ENCODE results near the gene SCP2D1. TPM values are rescaled to one million over a fixed set of nuclear protein-coding genes. Genes with fewer than 3 reads are reported as not detected.

SCP2D1 gene
- total and polyA plus RNA-seq, 2 donors (not counting 3 experiments of a cell fraction or from before 2014, with no cell fraction given), result not detected

DNA sequence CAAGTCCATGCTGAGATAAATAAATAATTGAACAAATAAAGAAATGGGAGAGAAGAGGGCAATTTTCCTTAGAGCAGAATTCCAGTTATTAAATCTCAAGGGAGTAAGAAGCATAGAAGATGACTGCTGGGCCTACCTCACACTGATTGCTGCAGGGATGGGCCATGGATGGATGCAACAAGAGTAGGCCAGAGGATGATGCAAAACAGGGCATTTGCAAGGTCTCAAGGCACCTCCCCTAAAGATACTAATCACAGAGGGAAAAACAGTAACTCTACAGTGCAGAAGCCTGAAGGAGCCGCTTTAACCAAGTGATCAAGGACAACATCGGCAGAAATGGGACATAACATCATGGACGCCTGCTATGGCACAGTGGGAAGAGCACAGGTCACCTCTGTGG lies 1.7 kb upstream of the SCP2D1 start:
- FAIRE-seq (no peak), DNase-seq (ENCODE audit: low read depth, low spot score) (no peak)
- intact Hi-C loops (cut with micrococcal nuclease), result no loop called here
- H2AFZ ChIP-seq (ENCODE audit: low read depth, low read length), result no peak overlapping the region
- no TSS peak for BruUV-seq (replicated peaks)
- H3K4me3 ChIP-seq (replicated peaks in 1 of 3; ENCODE audit: insufficient read depth in 1 of 3, low read depth in 1 of 3, low read length in 3 of 3), result no peak overlapping the region
- H3K36me3 ChIP-seq (ENCODE audit: control insufficient read depth in 2 of 2, extremely low read depth in 1 of 2, insufficient read depth in 2 of 2, low read length in 2 of 2), result no peaks in the 10 kb centered on the region
- no peaks in the 10 kb centered on the region for H3K9me3 ChIP-seq (replicated peaks; ENCODE audit: control insufficient read depth, insufficient read depth, low read length)
- no peak overlapping the region for H3K9ac ChIP-seq (replicated peaks; ENCODE audit: extremely low read depth, insufficient read depth, low read length)
- H3K4me1 ChIP-seq (ENCODE audit: control insufficient read depth, extremely low read depth, insufficient read depth, low read length), result no peaks in the 10 kb centered on the region
- ChIA-PET CTCF (no interaction called here), POLR2A (no interaction called here)
- H4K20me1 ChIP-seq (replicated peaks; ENCODE audit: control insufficient read depth, extremely low read depth, insufficient read depth, low read length), result no peaks in the 10 kb centered on the region
- dilution Hi-C loops (cut with MboI; ENCODE audit: extremely low pct_ligation_motif_present, low sequenced_read_pairs), result no loop called here
- H3K4me2 ChIP-seq (ENCODE audit: insufficient read depth, low read length), result no peak overlapping the region
- no peak for TF ChIP-seq FOS (IDR thresholded peaks at IDR 0.05; ENCODE audit: borderline replicate concordance, insufficient read depth, low read length)
- no peaks in the 10 kb centered on the region for H3K9me1 ChIP-seq (replicated peaks; ENCODE audit: control insufficient read depth, extremely low read depth, insufficient read depth, low read length)
- H3K79me2 ChIP-seq (ENCODE audit: control insufficient read depth, insufficient read depth, low read length), result no peaks in the 10 kb centered on the region
- H3K27ac ChIP-seq (ENCODE audit: insufficient read depth, low read depth, low read length), result no peak overlapping the region
- no peaks in the 10 kb centered on the region for H3K27me3 ChIP-seq (ENCODE audit: control insufficient read depth in 2 of 2, insufficient read depth in 2 of 2, low read length in 2 of 2)

GRCh38 chr20:18815194-18815942 lies 1.8 kb downstream of the SCP2D1 start:
- intact Hi-C loops (cut with micrococcal nuclease), result no loop called here

More at GRCh38 chr20:18815194-18815942, 1.8 kb downstream of the SCP2D1 start:
- DNase-seq (ENCODE audit: low read depth, low spot score), result no peak
- H3K27me3 ChIP-seq (ENCODE audit: control insufficient read depth in 2 of 2, insufficient read depth in 2 of 2, low read length in 2 of 2), result no peaks in the 10 kb centered on the region
- CTCF ChIA-PET, result no interaction called here
- no peaks in the 10 kb centered on the region for H3K4me1 ChIP-seq (ENCODE audit: control insufficient read depth, extremely low read depth, insufficient read depth, low read length)
- TF ChIP-seq FOS (IDR thresholded peaks at IDR 0.05; ENCODE audit: borderline replicate concordance, insufficient read depth, low read length) (no peak), EZH2 (IDR thresholded peaks at IDR 0.05; ENCODE audit: borderline replicate concordance, low read depth, low read length, severe bottlenecking) (no peak), MYC (IDR thresholded peaks at IDR 0.05; ENCODE audit: low read depth, low read length) (no peak)
- no peaks in the 10 kb centered on the region for H3K9me3 ChIP-seq (replicated peaks; ENCODE audit: control insufficient read depth, insufficient read depth, low read length)
- H2AFZ ChIP-seq (ENCODE audit: low read depth, low read length), result no peak overlapping the region
- H4K20me1 ChIP-seq (replicated peaks; ENCODE audit: control insufficient read depth, extremely low read depth, insufficient read depth, low read length), result no peaks in the 10 kb centered on the region
- POLR2A ChIA-PET, result no interaction called here
- no peaks in the 10 kb centered on the region for H3K36me3 ChIP-seq (ENCODE audit: control insufficient read depth in 2 of 2, extremely low read depth in 1 of 2, insufficient read depth in 2 of 2, low read length in 2 of 2)
- H3K27ac ChIP-seq (ENCODE audit: insufficient read depth, low read depth, low read length), result no peak overlapping the region
- no TSS peak for BruUV-seq (replicated peaks)
- no peak overlapping the region for H3K4me3 ChIP-seq (replicated peaks in 1 of 3; ENCODE audit: insufficient read depth in 1 of 3, low read depth in 1 of 3, low read length in 3 of 3)
- H3K4me2 ChIP-seq (ENCODE audit: insufficient read depth, low read length), result no peak overlapping the region
- FAIRE-seq, result no peak
- H3K79me2 ChIP-seq (ENCODE audit: control insufficient read depth, insufficient read depth, low read length), result no peaks in the 10 kb centered on the region
- no peaks in the 10 kb centered on the region for H3K9me1 ChIP-seq (replicated peaks; ENCODE audit: control insufficient read depth, extremely low read depth, insufficient read depth, low read length)
- no peak overlapping the region for H3K9ac ChIP-seq (replicated peaks; ENCODE audit: extremely low read depth, insufficient read depth, low read length)
- dilution Hi-C loops (cut with MboI; ENCODE audit: extremely low pct_ligation_motif_present, low sequenced_read_pairs), result no loop called here
